Mucosa of gallbladder (tissue), 1 donor: ENCODE measurements around the gene ADRA2C. TPM values are rescaled to one million over a fixed set of nuclear protein-coding genes. Genes with fewer than 3 reads are reported as not detected.

ENCODE experiments used
- DNase-seq: peaks from one replicate; pipeline ENCODE4 v3.0.0-alpha.2; 2020; ENCODE audit warnings: low spot score
- total RNA-seq: library from RNA; stranded (reverse); gene quantifications from one replicate; pipeline ENCODE4 v1.2.1, GENCODE V29; 2021
- donor health status: DM: no; HTN: no; CAD: no.

Gene ADRA2C
- total RNA-seq, 1 donor from 2014 or later: 6.4 TPM

- no peak for DNase-seq
Measured at GRCh38 chr4:3733195-3733594, 33.0 kb upstream of the ADRA2C start.

GRCh38 chr4:3735196-3735595 is 31.0 kb upstream of the ADRA2C start:
- DNase-seq: no peak

GRCh38 chr4:3736290-3736689 is 29.9 kb upstream of the ADRA2C start:
- no peak for DNase-seq

- DNase-seq: no peak
Measured at GRCh38 chr4:3736806-3737205, 29.4 kb upstream of the ADRA2C start.

- DNase-seq: no peak
Measured at GRCh38 chr4:3739577-3739976, 26.6 kb upstream of the ADRA2C start.

GRCh38 chr4:3740256-3740655 is 25.9 kb upstream of the ADRA2C start:
- no peak for DNase-seq

- no peak for DNase-seq
Measured at GRCh38 chr4:3741217-3742011, 24.8 kb upstream of the ADRA2C start.

- DNase-seq: no peak
Measured at GRCh38 chr4:3742610-3743009, 23.6 kb upstream of the ADRA2C start.

GRCh38 chr4:3744232-3744631 is 22.0 kb upstream of the ADRA2C start:
- DNase-seq: no peak

GRCh38 chr4:3744901-3745300 is 21.3 kb upstream of the ADRA2C start:
- no peak for DNase-seq

- DNase-seq: no peak
Measured at GRCh38 chr4:3745886-3746656, 20.1 kb upstream of the ADRA2C start.

GRCh38 chr4:3746701-3747580 is 19.2 kb upstream of the ADRA2C start:
- DNase-seq: peak; percentile 27

GRCh38 chr4:3747581-3747904 is 18.6 kb upstream of the ADRA2C start:
- DNase-seq: no peak

- DNase-seq: no peak
Measured at GRCh38 chr4:3748136-3748898, 17.9 kb upstream of the ADRA2C start.

GRCh38 chr4:3749081-3749480 is 17.1 kb upstream of the ADRA2C start:
- no peak for DNase-seq

- DNase-seq: no peak
Measured at GRCh38 chr4:3750334-3750733, 15.9 kb upstream of the ADRA2C start.

- DNase-seq: no peak
Measured at GRCh38 chr4:3752022-3752421, 14.2 kb upstream of the ADRA2C start.

- no peak for DNase-seq
Measured at GRCh38 chr4:3753726-3754412, 12.3 kb upstream of the ADRA2C start.

- DNase-seq: no peak
Measured at GRCh38 chr4:3756343-3757059, 9.7 kb upstream of the ADRA2C start.

GRCh38 chr4:3759236-3759635 is 6.9 kb upstream of the ADRA2C start:
- DNase-seq: no peak
